Large intestine (tissue), 3 donors: ENCODE measurements around the gene MRPL55. TPM values are rescaled to one million over a fixed set of nuclear protein-coding genes. Genes with fewer than 3 reads are reported as not detected.

Experiments used
- DNase-seq, 2 donors: peaks; one replicate each; pipeline versions ENCODE4 v3.0.0 to v3.0.0-alpha.2; 2013
- H3K27ac ChIP-seq: one replicate; pipeline ENCODE4 v1.5.1; 2013; ENCODE audit warnings: low read length
- H3K27me3 ChIP-seq: 2 replicates; pipeline ENCODE4 v1.6.1; 2013; ENCODE audit warnings: low read length; ENCODE audit not compliant: control insufficient read depth, insufficient read depth
- H3K36me3 ChIP-seq: 2 replicates; pipeline ENCODE4 v1.6.1; 2013; ENCODE audit warnings: low read length; ENCODE audit not compliant: control insufficient read depth, insufficient read depth
- H3K4me1 ChIP-seq: one replicate; pipeline ENCODE4 v1.6.1; 2013; ENCODE audit warnings: low read length; ENCODE audit not compliant: control insufficient read depth, insufficient read depth
- H3K4me3 ChIP-seq: one replicate; pipeline ENCODE4 v1.5.1; 2013; ENCODE audit warnings: low read length
- H3K9me3 ChIP-seq: one replicate; pipeline ENCODE4 v1.6.1; 2013; ENCODE audit warnings: mild to moderate bottlenecking, low read depth, low read length, moderate library complexity; ENCODE audit not compliant: control insufficient read depth
- WGBS: methylation state at CpG from one replicate; pipeline ENCODE4 v1.1.5; 2013; ENCODE audit warnings: low lambda C conversion rate; ENCODE audit not compliant: insufficient coverage; 5-methylcytosine and 5-hydroxymethylcytosine counted together
- polyA plus RNA-seq: library from polyadenylated mRNA; unstranded; fragments of 120-200 nt; gene quantifications from one replicate; pipeline ENCODE4 v1.2.1, GENCODE V29; 2013

The MRPL55 gene
- polyA plus RNA-seq, 1 donor, result 61.1 TPM

GRCh38 chr1:228075801-228076271 is 33.3 kb downstream of the MRPL55 start:
- Histone ChIP-seq H3K36me3 (no peaks in the 10 kb centered on the region), H3K4me3 (no peak overlapping the region)
- WGBS, result no CpG with 5 or more reads among the region's 9 CpGs

GRCh38 chr1:228074954-228075730 is 34.0 kb downstream of the MRPL55 start:
- Histone ChIP-seq H3K4me1 (no peaks in the 10 kb centered on the region), H3K4me3 (no peak overlapping the region), H3K27me3 (peaks cover 38% of the 10 kb centered on the region), H3K36me3 (no peaks in the 10 kb centered on the region), H3K27ac (no peak overlapping the region), H3K9me3 (no peaks in the 10 kb centered on the region)
- no peak for DNase-seq
- no CpG with 5 or more reads among the region's 18 CpGs for WGBS

More at GRCh38 chr1:228075801-228076271, 33.3 kb downstream of the MRPL55 start:
- Histone ChIP-seq H3K9me3 (no peaks in the 10 kb centered on the region), H3K27me3 (peaks cover 31% of the 10 kb centered on the region), H3K27ac (no peak overlapping the region), H3K4me1 (no peaks in the 10 kb centered on the region)
- DNase-seq, result no peak

GRCh38 chr1:228073857-228074545 is 35.1 kb downstream of the MRPL55 start:
- no peak for DNase-seq
- no peak overlapping the region for H3K4me3 ChIP-seq
- peaks cover 48% of the 10 kb centered on the region for H3K27me3 ChIP-seq
- WGBS, result no CpG with 5 or more reads among the region's 16 CpGs
- no peaks in the 10 kb centered on the region for H3K4me1 ChIP-seq
- H3K9me3 ChIP-seq, result no peaks in the 10 kb centered on the region
- H3K36me3 ChIP-seq, result no peaks in the 10 kb centered on the region
- no peak overlapping the region for H3K27ac ChIP-seq

GRCh38 chr1:228073061-228073856 is 35.8 kb downstream of the MRPL55 start:
- no peak for DNase-seq
- no CpG with 5 or more reads among the region's 23 CpGs for WGBS
- Histone ChIP-seq H3K4me1 (no peaks in the 10 kb centered on the region), H3K27me3 (peaks cover 55% of the 10 kb centered on the region), H3K36me3 (no peaks in the 10 kb centered on the region), H3K27ac (no peak overlapping the region), H3K9me3 (no peaks in the 10 kb centered on the region), H3K4me3 (no peak overlapping the region)

GRCh38 chr1:228072658-228073043 is 36.4 kb downstream of the MRPL55 start:
- Histone ChIP-seq H3K9me3 (no peaks in the 10 kb centered on the region), H3K4me1 (no peaks in the 10 kb centered on the region), H3K27me3 (peaks cover 57% of the 10 kb centered on the region), H3K27ac (no peak overlapping the region), H3K4me3 (no peak overlapping the region), H3K36me3 (no peaks in the 10 kb centered on the region)
- no peak for DNase-seq
- no CpG with 5 or more reads among the region's 5 CpGs for WGBS

GRCh38 chr1:228071839-228072657 is 37.1 kb downstream of the MRPL55 start:
- Histone ChIP-seq H3K27me3 (peaks cover 62% of the 10 kb centered on the region), H3K9me3 (no peaks in the 10 kb centered on the region)
- 86% methylated on average over 2 of the region's 7 CpGs for WGBS

GRCh38 chr1:228070851-228071250 is 38.2 kb downstream of the MRPL55 start:
- Histone ChIP-seq H3K9me3 (no peaks in the 10 kb centered on the region), H3K27me3 (peaks cover 71% of the 10 kb centered on the region), H3K36me3 (no peaks in the 10 kb centered on the region), H3K27ac (no peak overlapping the region), H3K4me3 (no peak overlapping the region), H3K4me1 (no peaks in the 10 kb centered on the region)
- 74% methylated on average over 2 of the region's 3 CpGs for WGBS
- no peak for DNase-seq

More at GRCh38 chr1:228071839-228072657, 37.1 kb downstream of the MRPL55 start:
- Histone ChIP-seq H3K4me3 (no peak overlapping the region), H3K27ac (no peak overlapping the region), H3K4me1 (no peaks in the 10 kb centered on the region), H3K36me3 (no peaks in the 10 kb centered on the region)
- no peak for DNase-seq

- 0% methylated on average over 1 of the region's 2 CpGs for WGBS
- Histone ChIP-seq H3K4me3 (no peak overlapping the region), H3K36me3 (no peaks in the 10 kb centered on the region), H3K27me3 (peaks cover 70% of the 10 kb centered on the region), H3K27ac (no peak overlapping the region), H3K4me1 (no peaks in the 10 kb centered on the region), H3K9me3 (no peaks in the 10 kb centered on the region)
- DNase-seq, result no peak
These were observed 38.9 kb downstream of the MRPL55 start for GRCh38 chr1:228070173-228070572.

- Histone ChIP-seq H3K4me3 (no peak overlapping the region), H3K9me3 (no peaks in the 10 kb centered on the region), H3K4me1 (no peaks in the 10 kb centered on the region), H3K36me3 (no peaks in the 10 kb centered on the region), H3K27ac (no peak overlapping the region), H3K27me3 (peaks cover 58% of the 10 kb centered on the region)
- no peak for DNase-seq
- 81% methylated on average over 4 of the region's 7 CpGs for WGBS
These were observed 40.7 kb downstream of the MRPL55 start for GRCh38 chr1:228068359-228068758.
